SK-N-SH (cell line): ENCODE measurements around the gene KRT74. TPM values are rescaled to one million over a fixed set of nuclear protein-coding genes. Genes with fewer than 3 reads are reported as not detected.

Experiments used
- CTCF ChIA-PET: fragments of 300-600, 350-600 bp; formaldehyde crosslinking; extraction: SDS; loops from one replicate; lab custom pipeline; 2021; lab: Yijun Ruan, JAX
- POLR2A ChIA-PET: fragments of 350-600 bp; sonication (Branson Sonifier 250); formaldehyde crosslinking; extraction: SDS; loops from one replicate; lab custom pipeline; 2020; ENCODE audit warnings: antibody characterized with exemption, inconsistent platforms; lab: Yijun Ruan, JAX
- DNase-seq: peaks from one replicate; pipeline ENCODE4 v3.0.0; 2012
- H2AFZ ChIP-seq: fragments of 200-600 bp; sonication (generic); 2 replicates; pipeline ENCODE4 v1.8.1; 2016; ENCODE audit warnings: antibody characterized with exemption, mild to moderate bottlenecking, low read depth
- H3F3A ChIP-seq: fragments of 200-600 bp; sonication (generic); replicated peaks from 2 replicates; pipeline ENCODE3; 2016; ENCODE audit warnings: antibody characterized with exemption, mild to moderate bottlenecking; ENCODE audit not compliant: insufficient read depth
- H3K27ac ChIP-seq, 2 experiments: fragments of 200-500 bp in 1 of 2; fragments of 200-600 bp in 1 of 2; sonication (Bioruptor generic) in 1 of 2; sonication (generic), shearing (Covaris generic) in 1 of 2; 2 replicates each; pipeline versions ENCODE4 v1.5.1 to v1.6.1; 2014 to 2016; ENCODE audit warnings: low read depth in 2 of 2, inconsistent platforms in 1 of 2, low read length in 1 of 2, mild to moderate bottlenecking in 1 of 2, mixed read lengths in 1 of 2
- H3K27me3 ChIP-seq: fragments of 200-600 bp; sonication (generic), shearing (Covaris generic); 2 replicates; pipeline ENCODE4 v1.6.1; 2016; ENCODE audit warnings: mixed run types; ENCODE audit not compliant: insufficient read depth
- H3K36me3 ChIP-seq, 2 experiments: fragments of 200-500 bp in 1 of 2; fragments of 200-600 bp in 1 of 2; sonication (Bioruptor generic) in 1 of 2; sonication (generic) in 1 of 2; replicated peaks in 1 of 2; 2 replicates each; pipeline versions ENCODE3 to v1.5.1; 2014 to 2016; ENCODE audit warnings: low read length in 1 of 2, mild to moderate bottlenecking in 1 of 2; ENCODE audit not compliant: insufficient read depth in 2 of 2, control insufficient read depth in 1 of 2
- H3K4me1 ChIP-seq, 2 experiments: fragments of 200-500 bp in 1 of 2; fragments of 200-600 bp in 1 of 2; sonication (Bioruptor generic) in 1 of 2; sonication (generic), shearing (Covaris generic) in 1 of 2; 2 replicates each; pipeline versions ENCODE4 v1.5.1 to v1.6.1; 2014 to 2016; ENCODE audit warnings: low read depth in 1 of 2, low read length in 1 of 2, mixed run types in 1 of 2; ENCODE audit not compliant: insufficient read depth in 2 of 2, control insufficient read depth in 1 of 2
- H3K4me2 ChIP-seq: fragments of 200-600 bp; sonication (generic), shearing (Covaris generic); 2 replicates; pipeline ENCODE4 v1.6.1; 2017; ENCODE audit warnings: mixed run types
- H3K4me3 ChIP-seq, 2 experiments: fragments of 200-500 bp in 1 of 2; fragments of 200-600 bp in 1 of 2; sonication (Bioruptor generic) in 1 of 2; sonication (generic), shearing (Covaris generic) in 1 of 2; 2 replicates each; pipeline versions ENCODE4 v1.5.1 to v1.8.1; 2014 to 2016; ENCODE audit warnings: low read depth in 2 of 2, inconsistent platforms in 1 of 2, low read length in 1 of 2, mild to moderate bottlenecking in 1 of 2, mixed read lengths in 1 of 2, moderate library complexity in 1 of 2
- H3K79me2 ChIP-seq: fragments of 200-600 bp; sonication (generic); 2 replicates; pipeline ENCODE4 v1.8.1; 2017; ENCODE audit warnings: mild to moderate bottlenecking; ENCODE audit not compliant: insufficient read depth
- H3K9ac ChIP-seq: fragments of 200-600 bp; sonication (generic); 2 replicates; pipeline ENCODE4 v1.6.1; 2017; ENCODE audit warnings: mixed run types
- H3K9me2 ChIP-seq: fragments of 200-600 bp; sonication (generic); 2 replicates; pipeline ENCODE4 v1.6.1; 2017; ENCODE audit warnings: mixed run types
- H3K9me3 ChIP-seq: fragments of 200-600 bp; sonication (generic); 2 replicates; pipeline ENCODE4 v1.6.1; 2017; ENCODE audit warnings: mixed run types, mild to moderate bottlenecking, moderate library complexity
- H4K20me1 ChIP-seq: fragments of 200-600 bp; sonication (generic); 2 replicates; pipeline ENCODE4 v1.6.1; 2017; ENCODE audit warnings: mild to moderate bottlenecking, mixed run types; ENCODE audit not compliant: insufficient read depth
- CHD2 ChIP-seq: fragments of 150-350 bp; IDR thresholded peaks from 2 replicates; pipeline ENCODE4 v1.6.1; 2018; ENCODE audit warnings: low read length; ENCODE audit not compliant: partially characterized antibody
- ELF1 ChIP-seq: IDR thresholded peaks from 2 replicates; pipeline ENCODE4 v1.4.0; 2012
- FOSL2 ChIP-seq: IDR thresholded peaks from 2 replicates; pipeline ENCODE4 v1.4.0; 2012; ENCODE audit warnings: low read depth, mild to moderate bottlenecking, moderate library complexity, borderline replicate concordance
- FOXJ3 ChIP-seq: sonication (generic); formaldehyde crosslinking; IDR thresholded peaks from 2 replicates; pipeline ENCODE4 v1.5.1; 2020; ENCODE audit warnings: mild to moderate bottlenecking, missing genetic modification reagents
- FOXM1 ChIP-seq: IDR thresholded peaks from 2 replicates; pipeline ENCODE4 v1.4.0; 2012; ENCODE audit warnings: low read depth, mild to moderate bottlenecking
- GABPA ChIP-seq: IDR thresholded peaks from 2 replicates; pipeline ENCODE4 v1.4.0; 2012; ENCODE audit warnings: low read depth, mild to moderate bottlenecking
- MEF2A ChIP-seq: IDR thresholded peaks from 2 replicates; pipeline ENCODE4 v1.4.0; 2012; ENCODE audit warnings: low read depth, borderline replicate concordance
- POLR2AphosphoS5 ChIP-seq: IDR thresholded peaks from 2 replicates; pipeline ENCODE4 v1.6.1; 2012; ENCODE audit warnings: low read depth, low read length
- RCOR1 ChIP-seq: fragments of 150-350 bp; IDR thresholded peaks from 2 replicates; pipeline ENCODE4 v1.6.1; 2017; ENCODE audit warnings: antibody characterized with exemption, low read length
- RXRA ChIP-seq: IDR thresholded peaks from 2 replicates; pipeline ENCODE4 v1.4.0; 2012; ENCODE audit warnings: low read depth, mild to moderate bottlenecking, borderline replicate concordance
- TAF1 ChIP-seq: IDR thresholded peaks from 2 replicates; pipeline ENCODE4 v1.6.1; 2012; ENCODE audit warnings: low read depth, mild to moderate bottlenecking, low read length, moderate library complexity, borderline replicate concordance
- TCF12 ChIP-seq: IDR thresholded peaks from 2 replicates; pipeline ENCODE4 v1.4.0; 2012
- YY1 ChIP-seq: IDR thresholded peaks from 2 replicates; pipeline ENCODE4 v1.4.0; 2012; ENCODE audit warnings: low read depth, mild to moderate bottlenecking
- WGBS: methylation state at CpG from one replicate; pipeline ENCODE4 v1.1.6; 2017; ENCODE audit warnings: low lambda C conversion rate; 5-methylcytosine and 5-hydroxymethylcytosine counted together
- polyA plus RNA-seq, 3 experiments: library from polyadenylated mRNA; depleted of rRNA; stranded (reverse); fragments of >200 nt; gene quantifications; 2 replicates each; pipeline ENCODE4 v1.2.3, GENCODE V29; 2012
- TF ChIP-seq, protein P1 (sequence below): fragments of 150-350 bp; IDR thresholded peaks from 2 replicates; pipeline ENCODE4 v1.6.1; 2017; ENCODE audit warnings: antibody characterized with exemption, low read length, low read depth, borderline replicate concordance
- TF ChIP-seq, protein P2 (sequence below): IDR thresholded peaks from 2 replicates; pipeline ENCODE4 v1.6.1; 2012; ENCODE audit warnings: mild to moderate bottlenecking, low read depth, low read length, moderate library complexity
- TF ChIP-seq, protein P3 (sequence below): IDR thresholded peaks from 2 replicates; pipeline ENCODE4 v1.4.0; 2012; ENCODE audit warnings: low read depth
- TF ChIP-seq, protein P4 (sequence below): IDR thresholded peaks from 2 replicates; pipeline ENCODE4; 2012
- TF ChIP-seq, protein P5 (sequence below): IDR thresholded peaks from 2 replicates; pipeline ENCODE4 v1.4.0; 2012; ENCODE audit warnings: low read depth, borderline replicate concordance

KRT74 gene
- polyA plus RNA-seq, 1 of the 3 experiments (the other 2 are of a cell fraction), result not detected

DNA sequence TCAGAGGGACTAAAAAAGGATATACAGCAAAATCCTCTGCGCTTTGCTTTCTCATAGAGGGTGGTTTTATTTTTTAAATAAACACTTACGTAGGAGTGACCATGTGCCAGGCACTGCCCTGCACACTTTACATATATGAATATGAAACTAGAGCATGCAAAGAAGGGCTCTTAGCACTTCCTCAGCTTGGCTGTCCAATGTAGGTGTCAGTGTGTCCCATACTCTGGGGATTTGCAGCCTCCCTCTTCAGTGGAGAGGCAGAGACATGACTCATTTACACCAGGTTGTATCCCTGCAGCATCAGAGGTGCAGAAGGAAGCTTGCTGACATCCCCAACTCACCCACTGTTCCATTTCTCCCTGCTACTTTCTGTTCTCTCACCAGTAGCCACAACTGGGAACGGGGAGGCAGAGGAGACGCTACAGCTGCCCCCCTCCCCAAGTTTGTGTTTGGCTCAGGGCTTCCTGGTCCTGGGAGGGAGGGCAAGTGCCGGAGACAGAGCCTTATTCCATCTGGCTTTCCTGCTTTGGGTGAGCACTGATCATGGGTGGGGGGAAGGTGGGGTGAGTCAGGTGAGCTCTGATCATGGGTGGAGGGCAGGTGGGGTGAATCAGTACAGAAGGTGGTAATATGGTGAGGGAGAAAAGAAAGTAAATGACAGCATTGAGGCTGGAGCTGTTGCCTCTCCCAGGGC, 48.6 kb downstream of the KRT74 start:
- H3K9ac ChIP-seq, result no peak overlapping the region
- H3K4me3 ChIP-seq, result no peak overlapping the region
- 40% methylated on average over 5 of the region's 5 CpGs for WGBS
- TF ChIP-seq ELF1 (no peak), RXRA (no peak), YY1 (no peak), TCF12 (no peak), MEF2A (no peak)
- TF ChIP-seq, protein P1, sequence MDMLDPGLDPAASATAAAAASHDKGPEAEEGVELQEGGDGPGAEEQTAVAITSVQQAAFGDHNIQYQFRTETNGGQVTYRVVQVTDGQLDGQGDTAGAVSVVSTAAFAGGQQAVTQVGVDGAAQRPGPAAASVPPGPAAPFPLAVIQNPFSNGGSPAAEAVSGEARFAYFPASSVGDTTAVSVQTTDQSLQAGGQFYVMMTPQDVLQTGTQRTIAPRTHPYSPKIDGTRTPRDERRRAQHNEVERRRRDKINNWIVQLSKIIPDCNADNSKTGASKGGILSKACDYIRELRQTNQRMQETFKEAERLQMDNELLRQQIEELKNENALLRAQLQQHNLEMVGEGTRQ, result no peak
- TF ChIP-seq, protein P2, sequence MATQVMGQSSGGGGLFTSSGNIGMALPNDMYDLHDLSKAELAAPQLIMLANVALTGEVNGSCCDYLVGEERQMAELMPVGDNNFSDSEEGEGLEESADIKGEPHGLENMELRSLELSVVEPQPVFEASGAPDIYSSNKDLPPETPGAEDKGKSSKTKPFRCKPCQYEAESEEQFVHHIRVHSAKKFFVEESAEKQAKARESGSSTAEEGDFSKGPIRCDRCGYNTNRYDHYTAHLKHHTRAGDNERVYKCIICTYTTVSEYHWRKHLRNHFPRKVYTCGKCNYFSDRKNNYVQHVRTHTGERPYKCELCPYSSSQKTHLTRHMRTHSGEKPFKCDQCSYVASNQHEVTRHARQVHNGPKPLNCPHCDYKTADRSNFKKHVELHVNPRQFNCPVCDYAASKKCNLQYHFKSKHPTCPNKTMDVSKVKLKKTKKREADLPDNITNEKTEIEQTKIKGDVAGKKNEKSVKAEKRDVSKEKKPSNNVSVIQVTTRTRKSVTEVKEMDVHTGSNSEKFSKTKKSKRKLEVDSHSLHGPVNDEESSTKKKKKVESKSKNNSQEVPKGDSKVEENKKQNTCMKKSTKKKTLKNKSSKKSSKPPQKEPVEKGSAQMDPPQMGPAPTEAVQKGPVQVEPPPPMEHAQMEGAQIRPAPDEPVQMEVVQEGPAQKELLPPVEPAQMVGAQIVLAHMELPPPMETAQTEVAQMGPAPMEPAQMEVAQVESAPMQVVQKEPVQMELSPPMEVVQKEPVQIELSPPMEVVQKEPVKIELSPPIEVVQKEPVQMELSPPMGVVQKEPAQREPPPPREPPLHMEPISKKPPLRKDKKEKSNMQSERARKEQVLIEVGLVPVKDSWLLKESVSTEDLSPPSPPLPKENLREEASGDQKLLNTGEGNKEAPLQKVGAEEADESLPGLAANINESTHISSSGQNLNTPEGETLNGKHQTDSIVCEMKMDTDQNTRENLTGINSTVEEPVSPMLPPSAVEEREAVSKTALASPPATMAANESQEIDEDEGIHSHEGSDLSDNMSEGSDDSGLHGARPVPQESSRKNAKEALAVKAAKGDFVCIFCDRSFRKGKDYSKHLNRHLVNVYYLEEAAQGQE, result no peak
- TF ChIP-seq, protein P3, sequence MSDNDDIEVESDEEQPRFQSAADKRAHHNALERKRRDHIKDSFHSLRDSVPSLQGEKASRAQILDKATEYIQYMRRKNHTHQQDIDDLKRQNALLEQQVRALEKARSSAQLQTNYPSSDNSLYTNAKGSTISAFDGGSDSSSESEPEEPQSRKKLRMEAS, result no peak
- TF ChIP-seq, all 33 proteins: peak for 0
- Histone ChIP-seq H3K27ac (no peak overlapping the region), H4K20me1 (no peaks in the 10 kb centered on the region), H3K4me1 (no peaks in the 10 kb centered on the region), H3F3A (no peaks in the 10 kb centered on the region), H3K9me2 (no peaks in the 10 kb centered on the region), H3K36me3 (no peaks in the 10 kb centered on the region), H3K79me2 (no peaks in the 10 kb centered on the region), H3K27me3 (peaks cover 42% of the 10 kb centered on the region; the same call in 1 of the 2 replicates), H3K4me2 (no peak overlapping the region), H3K9me3 (no peaks in the 10 kb centered on the region), H2AFZ (no peak overlapping the region)
- ChIA-PET CTCF (interaction anchor here (1.1 kb wide), 1 partner anchor 12 kb away, joined by 3 read pairs; no protein-coding TSS in a partner anchor), POLR2A (no interaction called here)
- no peak for DNase-seq

DNA sequence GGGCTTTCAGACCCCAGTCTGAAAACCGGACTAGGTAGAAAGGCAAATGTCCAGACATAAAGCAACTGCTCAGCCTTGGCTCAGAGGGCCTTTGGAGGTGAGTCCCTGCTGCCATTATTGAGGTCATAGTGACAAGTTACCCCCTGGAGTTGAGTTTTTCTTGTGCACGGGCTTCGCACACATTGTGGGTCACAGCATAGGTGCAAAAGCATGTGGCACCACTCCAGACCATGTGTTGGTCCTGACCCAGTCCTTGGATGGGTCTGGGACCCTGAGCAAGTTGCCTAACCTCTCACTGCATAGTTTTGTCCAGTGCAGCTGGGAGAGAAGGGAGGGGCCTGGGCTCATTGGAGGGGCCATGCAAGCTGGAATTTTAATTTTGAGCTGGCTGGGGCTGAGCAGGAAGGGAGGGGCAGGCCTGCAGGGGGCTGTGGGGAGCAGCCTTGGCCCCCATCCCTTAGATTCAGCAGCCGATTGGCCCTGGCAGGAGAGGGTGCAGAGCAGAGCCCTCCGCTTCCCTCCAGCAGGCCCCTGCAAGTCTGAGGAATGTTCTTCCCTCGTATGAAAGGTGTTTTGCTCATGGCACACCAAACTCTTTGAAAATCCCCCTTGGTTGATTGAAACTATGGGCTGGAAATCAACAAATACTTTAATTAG, 49.3 kb downstream of the KRT74 start:
- Histone ChIP-seq H3K27ac (no peak overlapping the region), H3K4me1 (no peaks in the 10 kb centered on the region), H3K4me2 (no peak overlapping the region), H3K79me2 (no peaks in the 10 kb centered on the region), H3K9me3 (no peaks in the 10 kb centered on the region), H3K36me3 (no peaks in the 10 kb centered on the region), H3K27me3 (peaks cover 42% of the 10 kb centered on the region; the same call in 1 of the 2 replicates), H3K9me2 (no peaks in the 10 kb centered on the region), H4K20me1 (no peaks in the 10 kb centered on the region), H3K4me3 (no peak overlapping the region), H3F3A (no peaks in the 10 kb centered on the region), H3K9ac (no peak overlapping the region), H2AFZ (no peak overlapping the region)
- TF ChIP-seq RCOR1 (no peak), POLR2AphosphoS5 (no peak), FOXM1 (no peak), CHD2 (no peak), TAF1 (no peak), MEF2A (no peak), FOXJ3 (CRISPR knock-in tag) (no peak), RXRA (no peak), FOSL2 (no peak), GABPA (no peak), YY1 (no peak)
- TF ChIP-seq, protein P1, result no peak
- TF ChIP-seq, protein P4, sequence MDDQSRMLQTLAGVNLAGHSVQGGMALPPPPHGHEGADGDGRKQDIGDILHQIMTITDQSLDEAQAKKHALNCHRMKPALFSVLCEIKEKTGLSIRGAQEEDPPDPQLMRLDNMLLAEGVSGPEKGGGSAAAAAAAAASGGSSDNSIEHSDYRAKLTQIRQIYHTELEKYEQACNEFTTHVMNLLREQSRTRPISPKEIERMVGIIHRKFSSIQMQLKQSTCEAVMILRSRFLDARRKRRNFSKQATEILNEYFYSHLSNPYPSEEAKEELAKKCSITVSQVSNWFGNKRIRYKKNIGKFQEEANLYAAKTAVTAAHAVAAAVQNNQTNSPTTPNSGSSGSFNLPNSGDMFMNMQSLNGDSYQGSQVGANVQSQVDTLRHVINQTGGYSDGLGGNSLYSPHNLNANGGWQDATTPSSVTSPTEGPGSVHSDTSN, result no peak
- TF ChIP-seq, protein P5, sequence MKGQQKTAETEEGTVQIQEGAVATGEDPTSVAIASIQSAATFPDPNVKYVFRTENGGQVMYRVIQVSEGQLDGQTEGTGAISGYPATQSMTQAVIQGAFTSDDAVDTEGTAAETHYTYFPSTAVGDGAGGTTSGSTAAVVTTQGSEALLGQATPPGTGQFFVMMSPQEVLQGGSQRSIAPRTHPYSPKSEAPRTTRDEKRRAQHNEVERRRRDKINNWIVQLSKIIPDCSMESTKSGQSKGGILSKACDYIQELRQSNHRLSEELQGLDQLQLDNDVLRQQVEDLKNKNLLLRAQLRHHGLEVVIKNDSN, result no peak
- 22% methylated on average over 6 of the region's 6 CpGs for WGBS
- ChIA-PET CTCF (interaction anchor here (1.1 kb wide), 2 partner anchors 11 to 24 kb away, joined by 3 read pairs; no protein-coding TSS in a partner anchor), POLR2A (no interaction called here)
- no peak for DNase-seq
